Fibroblast of pulmonary artery (primary cell): Measurements from ENCODE around the gene IFRD2.

ENCODE experiments used
- DNase-seq: peaks from one replicate; pipeline ENCODE4 v3.0.0-alpha.2; 2010; ENCODE audit warnings: low read depth
- H3K4me3 ChIP-seq: replicated peaks from 2 replicates; pipeline ENCODE4 v1.5.1; 2011; ENCODE audit warnings: low read depth, mild to moderate bottlenecking, control low read depth, low read length, moderate library complexity
- CTCF ChIP-seq: IDR thresholded peaks from 2 replicates; pipeline ENCODE4 v1.5.1; 2011; ENCODE audit warnings: mild to moderate bottlenecking, control low read depth, low read length, inconsistent platforms; ENCODE audit errors: missing control alignments

Gene IFRD2

DNA sequence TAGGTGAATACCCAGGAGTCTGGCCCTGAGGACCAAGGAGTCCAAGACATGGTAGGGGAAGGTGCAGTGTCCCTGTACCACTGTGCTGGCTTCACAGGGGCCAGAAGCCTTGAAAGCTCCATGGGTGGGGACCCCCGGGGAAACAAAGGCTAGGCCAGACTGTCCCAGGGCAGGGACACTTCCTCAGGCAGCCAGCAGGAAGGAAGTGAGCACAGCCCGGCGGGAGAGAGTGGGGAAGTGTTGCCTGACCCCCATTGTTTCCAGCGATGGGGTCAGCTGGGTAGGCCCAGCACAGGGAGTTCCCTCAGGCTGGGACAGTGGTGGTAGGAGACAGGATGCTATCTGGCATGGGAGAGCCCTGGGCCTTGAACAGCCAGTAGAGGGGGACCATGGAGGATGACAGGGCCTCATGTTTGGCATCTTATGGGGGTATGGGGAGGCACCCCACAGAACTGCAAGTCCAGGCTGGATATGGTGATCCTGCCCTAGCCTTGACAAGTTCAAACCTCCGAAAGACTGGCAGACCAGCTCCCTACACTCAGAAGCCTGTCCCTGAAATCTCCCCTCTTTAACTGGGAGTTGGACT lies 31.5 kb upstream of the IFRD2 start:
- no peak for DNase-seq
- no peak overlapping the region for H3K4me3 ChIP-seq
- TF ChIP-seq CTCF: no peak

- no peak for DNase-seq
- TF ChIP-seq CTCF: no peak
- peak overlapping the region; percentile 79 for H3K4me3 ChIP-seq
These were observed 30.9 kb upstream of the IFRD2 start for GRCh38 chr3:50323092-50323600.

- no peak for TF ChIP-seq CTCF
- DNase-seq: peak; percentile 62
- H3K4me3 ChIP-seq: peak within 1 kb of the TSS; percentile 79
These were observed 30.3 kb upstream of the IFRD2 start, which contains the start of gene HYAL2 for GRCh38 chr3:50322386-50323091. TSS of gene HYAL2 (minus strand) at chr3:50322745. CDS start at chr3:50320489, 2,256 bp downstream.

GRCh38 chr3:50322115-50322385 lies 29.8 kb upstream of the IFRD2 start:
- TF ChIP-seq CTCF: no peak
- no peak for DNase-seq
- H3K4me3 ChIP-seq: peak overlapping the region; percentile 79

GRCh38 chr3:50321336-50322114 lies 29.3 kb upstream of the IFRD2 start:
- H3K4me3 ChIP-seq: peak overlapping the region; percentile 79
- peak; percentile 89 for DNase-seq
- peak; percentile 53 for TF ChIP-seq CTCF

GRCh38 chr3:50320853-50321335 lies 28.7 kb upstream of the IFRD2 start:
- peak; percentile 69 for DNase-seq
- TF ChIP-seq CTCF: no peak
- H3K4me3 ChIP-seq: peak overlapping the region; percentile 79
